GM12864 (cell line): ENCODE results near the gene SMYD2.

Experiments used
- DNase-seq: peaks from one replicate; pipeline ENCODE4 v3.0.0-alpha.2; 2011; ENCODE audit warnings: low read depth
- H3K4me3 ChIP-seq: 2 replicates; pipeline ENCODE4 v1.5.1; 2011; ENCODE audit warnings: mild to moderate bottlenecking, low read depth, low read length, control low read depth
- TF ChIP-seq, protein P1 (sequence below): IDR thresholded peaks from 2 replicates; pipeline ENCODE4 v1.5.1; 2011; ENCODE audit warnings: low read depth, mild to moderate bottlenecking, moderate library complexity, low read length, control low read depth, inconsistent platforms; ENCODE audit errors: missing control alignments

Gene SMYD2

DNA sequence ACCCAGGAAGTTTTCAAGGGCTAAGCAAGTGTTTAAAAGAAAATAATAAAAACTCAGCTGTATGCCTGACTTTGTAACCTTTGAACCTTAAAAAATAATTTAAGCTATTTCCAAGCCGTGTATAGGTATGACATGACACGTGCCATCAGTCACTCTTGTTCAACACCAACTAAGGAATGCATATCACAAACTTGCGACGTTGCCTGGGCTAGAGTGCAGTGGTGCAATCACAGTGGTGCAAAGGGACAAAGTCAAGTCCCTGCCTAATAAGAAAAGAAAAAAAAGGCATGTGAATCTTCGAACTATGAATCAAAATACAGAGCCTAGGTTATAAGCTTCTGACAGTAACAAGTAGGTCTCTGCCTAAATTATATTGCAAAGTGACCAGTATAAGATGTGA is 79.2 kb downstream of the SMYD2 start:
- TF ChIP-seq, protein P1, sequence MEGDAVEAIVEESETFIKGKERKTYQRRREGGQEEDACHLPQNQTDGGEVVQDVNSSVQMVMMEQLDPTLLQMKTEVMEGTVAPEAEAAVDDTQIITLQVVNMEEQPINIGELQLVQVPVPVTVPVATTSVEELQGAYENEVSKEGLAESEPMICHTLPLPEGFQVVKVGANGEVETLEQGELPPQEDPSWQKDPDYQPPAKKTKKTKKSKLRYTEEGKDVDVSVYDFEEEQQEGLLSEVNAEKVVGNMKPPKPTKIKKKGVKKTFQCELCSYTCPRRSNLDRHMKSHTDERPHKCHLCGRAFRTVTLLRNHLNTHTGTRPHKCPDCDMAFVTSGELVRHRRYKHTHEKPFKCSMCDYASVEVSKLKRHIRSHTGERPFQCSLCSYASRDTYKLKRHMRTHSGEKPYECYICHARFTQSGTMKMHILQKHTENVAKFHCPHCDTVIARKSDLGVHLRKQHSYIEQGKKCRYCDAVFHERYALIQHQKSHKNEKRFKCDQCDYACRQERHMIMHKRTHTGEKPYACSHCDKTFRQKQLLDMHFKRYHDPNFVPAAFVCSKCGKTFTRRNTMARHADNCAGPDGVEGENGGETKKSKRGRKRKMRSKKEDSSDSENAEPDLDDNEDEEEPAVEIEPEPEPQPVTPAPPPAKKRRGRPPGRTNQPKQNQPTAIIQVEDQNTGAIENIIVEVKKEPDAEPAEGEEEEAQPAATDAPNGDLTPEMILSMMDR: no peak
- DNase-seq: no peak
- H3K4me3 ChIP-seq: no peak overlapping the region

DNA sequence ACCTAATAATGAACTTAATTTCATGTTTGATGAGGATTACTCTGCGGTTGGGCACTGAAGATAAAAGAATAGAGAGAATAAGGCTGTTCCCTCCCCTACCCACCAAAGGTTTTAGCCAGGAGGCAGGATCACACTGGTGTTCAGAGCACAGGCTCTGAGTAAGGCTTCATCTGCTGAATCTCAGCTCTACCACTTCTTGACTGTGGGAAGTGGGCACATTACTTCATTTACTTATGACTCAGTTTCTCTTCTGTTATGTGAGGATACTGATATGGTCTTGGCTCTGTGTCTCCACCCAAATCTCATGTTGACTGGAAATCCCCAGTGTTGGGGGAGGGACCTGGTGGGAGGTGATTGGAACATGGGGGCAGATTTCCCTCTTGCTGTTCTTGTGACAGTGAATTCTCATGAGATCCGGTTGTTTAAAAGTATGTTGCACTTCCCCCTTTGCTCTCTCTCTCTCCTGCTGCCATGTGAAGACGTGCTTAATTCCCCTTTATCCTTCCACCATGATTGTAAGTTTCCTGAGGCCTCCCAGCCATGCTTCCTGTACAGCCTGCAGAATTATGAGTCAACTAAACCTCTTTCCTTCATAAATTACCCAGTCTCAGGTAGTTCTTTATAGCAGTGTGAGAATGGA is 79.7 kb downstream of the SMYD2 start:
- TF ChIP-seq, protein P1: no peak
- no peak overlapping the region for H3K4me3 ChIP-seq
- DNase-seq: no peak

DNA sequence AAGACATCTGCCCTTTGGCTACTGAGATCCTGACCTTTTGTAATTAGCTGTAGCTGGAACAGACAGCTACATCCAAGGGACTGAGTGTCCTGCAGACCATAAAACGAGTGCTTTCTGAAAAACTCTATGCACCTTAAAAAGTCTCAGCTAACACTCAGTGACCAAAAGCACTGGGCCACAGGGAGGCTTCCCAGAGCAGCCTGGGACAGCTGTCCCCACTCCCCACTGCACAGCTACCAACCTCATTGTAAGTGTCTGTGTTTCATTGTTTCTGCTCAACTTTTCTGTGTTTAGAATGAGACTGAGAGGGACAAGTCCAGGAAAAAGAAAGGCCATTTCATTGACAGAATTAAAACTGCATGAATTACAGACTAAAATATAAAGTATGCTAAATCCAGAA is 80.7 kb downstream of the SMYD2 start:
- no peak for DNase-seq
- TF ChIP-seq, protein P1: no peak
- H3K4me3 ChIP-seq: no peak overlapping the region

DNA sequence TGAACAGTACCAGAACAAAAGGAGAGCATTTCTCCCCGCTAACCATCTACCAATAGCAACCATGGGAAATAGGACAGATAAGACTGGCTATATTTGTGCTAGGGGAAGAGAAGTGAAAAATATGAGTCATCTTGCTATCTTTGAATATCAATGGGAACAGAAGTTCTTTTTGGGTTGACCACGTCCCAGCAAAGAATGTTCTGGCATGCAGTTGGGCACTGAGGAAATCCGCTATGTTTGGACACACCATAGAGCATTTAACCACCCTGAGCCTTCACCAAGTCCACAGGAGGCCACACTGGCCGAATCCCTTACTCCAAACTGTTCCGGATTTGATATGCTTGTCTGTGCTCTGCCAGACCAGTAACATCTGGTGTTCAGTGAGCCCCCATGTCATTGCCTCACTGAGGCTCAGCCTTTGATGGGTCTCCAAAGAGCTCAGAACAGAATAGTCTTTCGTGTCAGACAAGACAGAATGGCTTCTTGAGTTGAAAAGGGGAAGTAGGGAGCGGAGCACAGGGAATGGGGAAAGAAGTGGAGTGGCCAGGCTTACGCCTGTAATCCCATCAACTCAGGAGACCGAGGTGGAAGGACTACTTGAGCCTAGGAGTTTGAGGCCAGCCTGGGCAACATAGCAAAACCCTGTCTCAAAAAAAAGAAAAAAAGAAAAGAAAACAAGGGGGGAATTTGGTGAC is 81.4 kb downstream of the SMYD2 start:
- no peak for DNase-seq
- no peak overlapping the region for H3K4me3 ChIP-seq
- TF ChIP-seq, protein P1: no peak

DNA sequence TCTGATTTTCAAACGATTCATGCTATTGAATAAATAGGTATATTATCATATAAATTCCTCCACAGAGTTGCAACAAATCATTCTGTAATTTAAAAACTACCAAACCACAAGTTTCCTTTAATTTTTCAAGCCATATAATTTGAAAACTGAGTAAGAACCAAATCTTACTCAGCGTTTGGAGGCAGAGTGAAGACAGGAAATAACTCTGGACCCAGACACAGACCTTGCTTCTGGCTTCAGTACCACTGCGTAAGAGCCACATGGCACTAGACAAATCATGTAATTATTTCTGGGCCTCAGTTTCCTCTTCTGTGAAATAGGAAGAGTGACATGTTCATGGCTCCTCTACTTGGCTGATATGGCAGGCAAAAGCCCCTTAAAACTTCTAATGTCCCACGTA is 82.4 kb downstream of the SMYD2 start:
- no peak overlapping the region for H3K4me3 ChIP-seq
- TF ChIP-seq, protein P1: no peak
- no peak for DNase-seq

DNA sequence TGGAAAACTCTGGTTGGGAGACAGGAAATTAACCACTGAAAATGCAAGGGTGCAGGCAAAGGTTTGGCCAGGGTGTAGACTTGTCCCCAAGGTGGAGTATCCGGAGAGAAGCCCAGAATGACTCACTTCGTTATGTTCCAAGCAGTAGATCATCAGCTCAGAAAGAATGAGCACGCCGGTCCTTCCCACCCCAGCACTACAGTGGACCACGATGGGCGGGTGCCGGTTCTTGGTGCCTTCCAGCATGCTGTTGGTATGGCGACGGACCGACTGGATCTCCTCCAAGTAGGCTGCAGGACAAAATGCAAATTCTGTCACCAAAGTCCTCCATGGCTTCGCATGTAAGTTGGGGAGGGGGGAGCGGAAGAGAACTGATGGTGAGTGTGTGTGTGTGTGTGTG is 83.4 kb downstream of the SMYD2 start:
- H3K4me3 ChIP-seq: no peak overlapping the region
- DNase-seq: no peak
- TF ChIP-seq, protein P1: no peak

DNA sequence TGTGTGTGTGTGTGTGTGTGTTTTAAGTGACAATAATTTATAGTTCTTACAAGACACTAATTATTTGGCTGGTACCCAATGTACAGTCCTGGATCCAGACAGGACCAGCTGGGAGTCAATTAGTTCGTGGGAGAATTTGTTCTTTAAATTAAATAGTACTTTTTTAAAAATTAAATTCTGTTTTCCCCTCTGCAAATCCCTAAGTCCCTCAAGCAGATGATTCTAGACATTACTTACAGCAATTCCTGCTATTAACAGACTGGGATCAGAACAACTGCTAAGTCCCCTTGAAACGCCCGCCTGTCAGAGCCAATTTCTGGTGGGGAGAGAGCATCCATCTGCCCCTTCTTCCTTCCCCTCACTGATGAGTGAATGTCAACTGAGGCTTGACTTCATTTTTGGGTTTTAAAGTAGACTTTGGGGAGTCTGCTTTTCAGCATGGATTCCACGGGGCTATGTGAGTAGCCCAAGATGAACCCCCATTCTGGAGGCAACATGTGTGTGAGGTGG is 83.9 kb downstream of the SMYD2 start:
- TF ChIP-seq, protein P1: no peak
- H3K4me3 ChIP-seq: no peak overlapping the region
- no peak for DNase-seq
